ENCODE measurements around the gene SUGP1.

Gene SUGP1

GRCh38 chr19:19342086-19343015 is 22.0 kb upstream of the SUGP1 start:
- DNase-seq, result peak in 1 of 2 donors; percentile 4

DNA sequence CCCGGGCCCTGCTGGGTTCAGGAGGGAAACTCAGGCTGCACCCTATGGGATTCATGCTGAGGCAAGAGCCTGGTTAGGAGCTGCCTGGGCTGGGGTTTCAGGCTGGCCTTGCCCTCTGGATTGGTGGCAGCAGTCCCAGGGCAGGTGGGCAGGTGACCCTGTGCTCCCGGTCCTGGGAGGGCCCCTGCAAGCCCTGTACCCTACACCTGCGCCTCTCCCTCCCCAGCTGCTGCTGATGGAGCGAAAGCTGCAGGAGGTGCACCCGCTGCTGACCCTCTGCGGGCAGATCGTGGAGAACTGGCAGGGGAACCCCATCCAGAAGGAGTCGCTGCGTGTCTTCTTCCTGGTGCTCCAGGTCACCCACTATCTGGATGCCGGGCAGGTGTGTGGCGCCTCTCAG is 20.7 kb upstream of the SUGP1 start:
- DNase-seq, result no peak

DNA sequence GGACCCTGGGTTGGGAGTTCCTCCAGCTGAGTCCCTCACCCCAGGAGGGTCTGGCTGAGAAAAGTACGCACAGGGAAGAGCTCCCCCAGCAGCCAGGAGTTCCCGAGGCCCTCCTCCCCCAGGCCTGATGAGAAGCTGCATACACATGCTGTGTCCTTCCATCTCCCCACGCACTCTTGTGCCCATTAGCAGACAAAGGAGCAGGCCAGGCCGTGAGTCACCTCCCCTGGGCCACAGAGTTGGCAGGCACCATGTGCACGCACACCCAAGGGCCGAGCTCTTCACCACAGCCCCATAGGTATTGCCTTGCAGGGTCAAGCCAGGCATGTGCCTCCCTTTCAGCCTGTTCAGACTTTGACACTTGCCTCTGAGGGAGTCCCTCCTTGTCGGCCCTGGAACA is 17.8 kb upstream of the SUGP1 start:
- DNase-seq, result no peak

DNA sequence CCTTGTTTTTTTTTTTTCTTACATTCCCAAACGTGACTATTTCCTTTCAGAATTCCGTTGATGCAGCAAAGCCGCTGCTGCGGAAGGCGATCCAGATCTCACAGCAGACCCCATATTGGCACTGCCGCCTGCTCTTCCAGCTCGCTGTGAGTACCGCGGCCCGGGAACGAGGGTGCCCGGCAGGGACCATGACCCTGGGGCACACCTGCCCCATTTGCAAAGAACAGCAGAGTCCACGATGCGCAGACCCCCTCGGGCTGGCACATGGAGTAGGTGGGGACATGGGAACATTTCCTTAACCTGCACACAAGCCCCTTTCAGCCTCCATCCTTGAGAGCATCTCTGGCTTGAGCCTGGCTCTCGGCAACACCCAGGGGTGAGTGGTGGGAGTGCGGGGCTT is 16.8 kb upstream of the SUGP1 start:
- DNase-seq, result no peak

DNA sequence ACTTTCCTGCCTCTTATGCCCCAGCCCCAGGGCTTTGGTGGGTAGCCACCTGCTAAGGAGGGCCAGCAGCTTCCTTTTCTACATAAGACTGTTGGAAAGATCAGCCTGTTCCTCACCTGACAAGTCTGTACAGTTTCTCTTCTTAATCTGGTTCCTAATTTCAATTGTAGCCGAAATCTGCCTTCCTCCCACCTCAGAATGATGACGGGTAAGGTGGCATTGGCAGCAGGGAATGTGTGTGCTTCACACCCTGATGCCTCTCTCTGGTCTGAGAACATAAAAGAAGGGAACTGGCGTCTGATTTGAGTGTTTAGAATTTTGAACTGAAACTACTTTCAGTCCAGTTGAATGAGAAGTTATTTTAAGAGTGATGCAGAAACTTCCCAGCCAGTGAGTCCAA is 16.3 kb upstream of the SUGP1 start:
- DNase-seq, result no peak

- no peak for DNase-seq
Measured at GRCh38 chr19:19335408-19336158, 15.3 kb upstream of the SUGP1 start.

DNA sequence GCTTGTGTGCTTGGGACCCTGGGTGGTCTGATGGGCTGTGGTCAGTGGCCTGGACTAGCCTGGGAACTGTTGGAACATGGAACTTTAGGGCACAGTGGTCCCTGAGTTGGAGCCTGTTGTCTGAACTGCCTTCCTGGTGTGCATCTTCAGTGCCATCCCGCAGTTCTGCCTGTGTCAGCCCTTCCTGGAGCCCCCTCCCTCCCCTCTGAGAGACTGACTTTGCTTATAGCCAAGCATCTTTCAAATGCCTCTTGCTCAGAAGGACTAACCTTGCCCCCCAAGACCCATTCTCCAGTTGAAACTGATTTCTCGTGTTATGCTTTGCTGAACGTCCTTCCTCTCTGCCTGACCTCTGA is 14.7 kb upstream of the SUGP1 start:
- no peak for DNase-seq

DNA sequence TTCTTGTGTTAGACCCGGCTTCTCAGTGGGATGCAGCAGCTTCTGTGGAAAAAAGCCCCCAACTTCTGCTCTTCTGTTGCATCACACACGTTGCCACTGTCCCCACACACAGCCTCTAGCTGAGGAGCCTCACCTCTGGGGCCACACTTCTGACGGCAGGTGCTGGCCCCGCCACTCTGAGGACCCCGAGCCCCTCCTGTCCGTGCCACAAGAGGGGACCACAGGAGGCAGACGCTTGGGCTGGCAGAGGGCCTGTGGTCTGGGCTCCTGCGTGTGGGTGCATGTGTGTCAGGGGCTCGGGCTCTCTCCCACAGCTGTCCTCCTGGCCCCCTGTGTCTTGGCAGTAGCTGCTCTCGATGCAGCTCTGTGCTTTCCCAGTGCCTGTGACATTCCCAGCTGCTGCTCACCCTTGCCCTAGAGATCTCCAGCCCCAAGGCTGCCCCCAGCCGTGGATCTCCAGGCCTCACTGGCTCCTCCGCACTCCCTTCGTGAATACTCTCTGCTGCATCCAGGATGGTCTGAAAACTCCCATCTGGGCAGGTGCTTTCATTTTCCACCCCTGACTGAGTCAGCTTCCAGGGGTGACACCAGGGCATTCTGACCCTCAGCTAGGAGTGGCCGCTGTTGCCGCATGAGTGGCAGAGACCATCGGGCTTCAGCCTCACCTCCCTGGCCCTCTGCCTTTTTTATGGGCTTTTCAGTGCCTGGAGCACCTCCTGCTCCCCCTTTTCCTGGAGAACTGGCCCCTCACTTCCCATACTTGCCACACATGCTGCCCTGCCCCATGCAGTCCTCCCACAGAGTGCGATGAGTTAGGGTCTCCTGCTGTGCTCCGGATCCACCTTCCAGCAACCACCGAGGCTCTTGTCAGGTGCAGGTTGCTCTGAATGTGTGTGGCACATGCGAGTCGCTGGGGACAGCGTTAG is 14.0 kb upstream of the SUGP1 start:
- DNase-seq, result no peak

DNA sequence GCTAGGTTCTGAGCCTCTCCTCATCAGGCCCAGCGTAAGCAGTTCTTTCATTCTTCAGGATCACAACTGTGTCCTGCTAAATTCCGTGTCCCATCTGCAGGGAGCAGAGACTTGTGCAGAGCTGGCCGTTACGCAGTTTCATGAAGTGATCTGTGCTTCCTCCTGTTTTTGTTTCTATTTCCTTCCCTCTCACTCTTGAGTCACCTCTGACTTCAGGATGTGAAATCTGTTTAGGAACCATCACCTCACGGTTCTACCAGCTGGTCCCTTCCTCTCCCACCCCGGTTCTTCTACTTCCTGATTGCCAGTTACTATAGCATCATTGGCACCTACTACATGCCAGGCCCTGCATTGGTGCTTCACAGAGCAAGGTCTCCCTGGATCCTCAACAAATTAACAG is 8.8 kb upstream of the SUGP1 start:
- peak; percentile 42 to 48 for DNase-seq

GRCh38 chr19:19327672-19328071 is 7.4 kb upstream of the SUGP1 start:
- DNase-seq, result no peak

GRCh38 chr19:19324059-19324770 is 3.9 kb upstream of the SUGP1 start:
- no peak for DNase-seq

DNA sequence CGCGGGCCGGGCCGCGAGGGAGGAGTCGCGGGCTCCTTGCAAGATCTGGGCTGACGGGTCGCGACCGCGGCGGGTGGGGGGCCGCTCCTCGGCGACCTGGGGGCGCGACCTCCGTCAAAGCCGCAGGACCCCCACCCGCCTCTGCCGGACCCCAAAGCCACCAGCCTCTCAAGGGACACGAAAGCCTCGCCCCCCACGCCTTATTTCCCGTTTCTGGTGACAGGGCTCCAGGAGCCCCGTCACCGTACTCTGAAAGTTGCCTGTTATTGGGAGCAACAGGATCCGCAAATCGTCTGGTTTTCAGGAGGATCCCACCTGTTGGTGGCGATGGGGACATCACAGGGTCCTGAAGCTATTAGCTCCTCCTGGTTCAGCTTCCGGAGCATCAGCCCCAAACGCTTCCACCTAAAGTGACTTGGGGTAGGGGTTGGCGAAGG is 850 bp upstream of the SUGP1 start:
- peak; percentile 38 to 39 for DNase-seq

DNA sequence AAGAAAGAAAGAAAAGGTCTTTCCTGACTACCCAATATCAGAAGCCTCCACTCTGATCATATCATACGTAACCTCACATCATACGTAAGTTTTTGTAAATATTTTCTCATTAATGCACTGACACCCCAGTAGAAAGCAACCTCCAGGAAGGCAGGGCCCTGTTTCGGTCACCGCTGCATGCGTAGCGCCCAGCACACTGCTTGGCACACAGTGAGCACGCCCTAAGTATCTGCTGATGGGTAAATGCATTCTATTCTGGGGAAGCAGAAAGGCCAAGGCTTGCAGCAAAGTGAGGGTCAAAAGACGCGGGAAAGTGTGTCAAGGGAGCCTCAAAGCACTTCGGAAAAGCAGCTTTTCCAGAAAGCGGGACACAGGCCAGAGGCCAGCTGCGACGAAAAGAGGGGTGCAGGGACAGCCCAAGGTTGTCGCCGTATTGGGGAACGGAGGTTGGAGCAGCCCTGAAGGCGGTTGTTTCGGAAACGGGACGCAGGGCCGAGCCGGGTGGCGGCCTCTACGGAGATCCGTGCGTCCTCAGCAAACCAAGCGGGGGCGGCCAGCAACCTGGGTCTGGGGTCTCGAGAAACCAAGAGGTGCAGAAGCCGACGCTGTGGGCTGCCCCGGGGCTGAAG is 463 bp downstream of the SUGP1 start:
- peak in 1 of 2 donors; percentile 1 for DNase-seq

- no peak for DNase-seq
Measured at GRCh38 chr19:19316082-19316481, 4.2 kb downstream of the SUGP1 start.

- DNase-seq, result no peak
Measured at GRCh38 chr19:19315444-19315843, 4.9 kb downstream of the SUGP1 start.

DNA sequence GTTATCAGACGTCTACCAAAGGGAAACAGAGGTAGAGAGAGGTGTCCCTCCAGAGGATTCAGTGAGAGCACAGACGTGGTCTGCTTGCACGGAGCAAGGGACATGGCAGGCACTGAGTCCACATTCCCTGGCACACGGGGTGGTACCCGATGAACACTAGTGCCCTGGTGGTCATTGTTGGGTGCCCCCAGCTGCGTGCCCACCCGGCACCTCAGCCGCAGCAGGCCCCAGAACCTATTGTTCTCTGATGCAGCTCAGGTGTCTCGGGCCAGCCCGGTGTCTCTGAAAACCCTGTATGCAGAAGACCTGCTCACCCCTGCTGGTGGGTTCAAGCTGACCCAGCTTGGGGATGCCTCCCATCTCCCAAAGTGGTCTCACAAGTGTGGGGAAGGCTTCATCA is 11.9 kb downstream of the SUGP1 start:
- DNase-seq, result no peak

DNA sequence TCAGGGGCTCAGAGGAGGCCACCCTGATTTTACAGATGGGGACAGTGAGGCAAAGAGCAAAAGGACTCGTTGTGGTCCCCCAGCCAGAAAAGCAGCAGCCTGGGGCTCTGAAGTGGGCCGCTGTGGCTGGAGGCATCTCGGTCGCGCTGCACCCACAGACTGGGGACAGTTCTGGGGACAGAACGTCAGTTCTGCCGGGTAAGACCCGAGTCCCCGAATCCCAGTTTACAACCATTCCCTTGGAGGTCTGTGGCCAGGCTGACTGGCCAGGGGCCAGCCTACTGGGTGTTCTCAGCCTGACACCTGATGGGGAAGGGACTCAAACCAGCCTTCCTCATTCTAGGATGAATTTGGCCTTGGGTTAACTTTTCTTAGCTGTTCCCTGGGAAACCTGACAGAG is 14.1 kb downstream of the SUGP1 start:
- no peak for DNase-seq

GRCh38 chr19:19305696-19306095 is 14.6 kb downstream of the SUGP1 start:
- DNase-seq, result no peak

- DNase-seq, result no peak
Measured at GRCh38 chr19:19305066-19305465, 15.2 kb downstream of the SUGP1 start.

DNA sequence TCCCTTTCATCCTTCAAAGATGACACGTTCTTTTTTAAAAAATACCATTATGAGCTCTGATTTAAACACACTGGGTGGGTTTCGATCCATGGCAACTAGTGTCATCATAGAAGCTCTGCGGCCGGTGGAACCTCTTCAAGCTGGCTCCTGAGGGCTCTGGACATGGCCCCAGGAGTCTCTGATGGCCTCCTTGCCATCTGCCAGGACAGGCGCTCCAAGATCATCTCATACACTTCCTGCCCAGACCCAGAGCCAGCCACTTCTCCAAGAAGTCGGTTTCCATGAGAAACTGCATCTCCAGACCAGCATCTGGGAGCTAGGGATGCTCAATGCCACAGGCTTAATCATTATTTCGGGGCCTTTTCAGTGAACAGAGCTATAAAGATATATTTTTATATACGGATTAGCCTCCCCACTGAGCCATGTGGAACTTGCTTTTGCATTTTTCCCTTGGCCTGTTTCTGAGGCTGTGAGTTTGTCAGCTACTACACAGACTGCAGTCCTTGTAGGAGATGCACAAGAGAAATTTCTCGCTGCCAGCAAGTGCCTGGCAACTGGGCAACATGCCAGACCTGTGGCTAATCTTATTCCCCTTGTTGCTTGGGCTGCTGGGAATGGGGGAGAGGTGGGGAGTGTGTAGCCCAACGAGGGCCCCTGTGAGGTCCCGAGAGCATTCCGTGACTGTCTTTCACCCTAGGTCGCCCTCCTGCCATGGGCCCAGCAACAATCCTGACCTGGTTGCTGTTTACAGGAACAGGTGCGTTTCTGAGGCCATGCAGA is 15.9 kb downstream of the SUGP1 start:
- DNase-seq, result no peak

DNA sequence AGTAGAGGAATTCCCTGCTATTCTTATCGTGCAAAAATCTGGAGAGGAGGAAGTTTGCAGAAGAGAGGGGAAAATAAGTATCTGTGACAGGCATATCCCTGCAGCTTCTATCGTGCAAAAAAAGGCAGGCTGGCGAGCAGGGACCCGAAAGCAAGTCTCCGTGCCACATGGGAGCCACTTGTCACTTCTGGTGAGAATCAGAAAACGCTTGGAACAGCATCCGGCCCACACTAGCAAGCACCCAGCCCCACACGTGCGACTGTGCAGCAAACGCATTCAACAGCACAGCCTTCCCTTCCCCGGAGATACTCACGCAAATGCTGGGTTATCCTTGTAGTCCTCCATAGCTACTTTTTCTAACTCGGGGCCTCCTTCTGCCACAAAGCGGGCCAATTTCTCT is 16.9 kb downstream of the SUGP1 start:
- DNase-seq, result no peak
